ENCODE results near the gene DYRK3.

Gene DYRK3

GRCh38 chr1:206662396-206663092 lies 27.2 kb downstream of the DYRK3 start:
- no peak for DNase-seq

GRCh38 chr1:206663362-206663761 lies 28.0 kb downstream of the DYRK3 start:
- DNase-seq = peak in 1 of 2 experiments; percentile 16

- peak; percentile 72 to 84 for DNase-seq
Measured at GRCh38 chr1:206663832-206664652, 28.7 kb downstream of the DYRK3 start.

- DNase-seq = no peak
Measured at GRCh38 chr1:206664740-206665139, 29.4 kb downstream of the DYRK3 start.

- DNase-seq = no peak
Measured at GRCh38 chr1:206666031-206666561, 30.8 kb downstream of the DYRK3 start.

GRCh38 chr1:206666954-206667665 lies 31.8 kb downstream of the DYRK3 start:
- DNase-seq = no peak

- DNase-seq = peak in 1 of 2 experiments; percentile 4
Measured at GRCh38 chr1:206668351-206668750, 33.0 kb downstream of the DYRK3 start.

GRCh38 chr1:206668874-206669410 lies 33.6 kb downstream of the DYRK3 start:
- no peak for DNase-seq

- no peak for DNase-seq
Measured at GRCh38 chr1:206672011-206672688, 36.8 kb downstream of the DYRK3 start.

GRCh38 chr1:206672844-206673758 lies 37.8 kb downstream of the DYRK3 start:
- peak; percentile 73 to 80 for DNase-seq

GRCh38 chr1:206674236-206674635 lies 38.9 kb downstream of the DYRK3 start:
- no peak for DNase-seq

GRCh38 chr1:206674745-206675175 lies 39.4 kb downstream of the DYRK3 start:
- no peak for DNase-seq

- DNase-seq = no peak
Measured at GRCh38 chr1:206676499-206676898, 41.2 kb downstream of the DYRK3 start.

GRCh38 chr1:206678490-206678889 lies 43.2 kb downstream of the DYRK3 start:
- DNase-seq = no peak

GRCh38 chr1:206679738-206680211 lies 44.4 kb downstream of the DYRK3 start:
- peak; percentile 17 to 63 for DNase-seq

GRCh38 chr1:206680279-206680678 lies 44.9 kb downstream of the DYRK3 start:
- no peak for DNase-seq

- DNase-seq = no peak
Measured at GRCh38 chr1:206681359-206681758, 46.0 kb downstream of the DYRK3 start.

GRCh38 chr1:206682111-206682510 lies 46.8 kb downstream of the DYRK3 start:
- no peak for DNase-seq

GRCh38 chr1:206683313-206683712 lies 48.0 kb downstream of the DYRK3 start:
- DNase-seq = no peak

- no peak for DNase-seq
Measured at GRCh38 chr1:206684003-206684402, 48.7 kb downstream of the DYRK3 start.

Data from Kasumi-1 (cell line).